Tibial artery (tissue), 4 donors: ENCODE measurements around the gene KDM1B.
A peak's percentile ranks its signal among the peaks of the same experiment; 100 is the strongest.

Source experiments
- DNase-seq, 2 donors: peaks; one replicate each; pipeline ENCODE4 v3.0.0-alpha.2; 2019
- H3K27ac ChIP-seq, 2 donors: fragments of 200-600 bp; sonication (generic) in 1 of 2; 1 replicate in 1 of 2; 2 replicates in 1 of 2; pipeline ENCODE4 v1.5.1; 2018 to 2019; ENCODE audit warnings: mild to moderate bottlenecking in 1 of 2
- H3K27me3 ChIP-seq, 2 donors: fragments of 200-600 bp; sonication (generic) in 1 of 2; one replicate each; pipeline versions ENCODE4 v1.5.1 to v1.6.0; 2016 to 2019
- H3K36me3 ChIP-seq, 3 donors: fragments of 200-600 bp; sonication (generic) in 2 of 3; one replicate each; pipeline ENCODE4 v1.5.1; 2016 to 2019; ENCODE audit warnings: mild to moderate bottlenecking in 2 of 3
- H3K4me1 ChIP-seq, 4 donors: fragments of 200-600 bp; sonication (generic) in 2 of 4; 1 replicate in 3 of 4; 2 replicates in 1 of 4; pipeline ENCODE4 v1.5.1; 2016 to 2019
- H3K4me3 ChIP-seq, 2 donors: fragments of 200-600 bp; sonication (generic) in 1 of 2; 1 replicate in 1 of 2; 2 replicates in 1 of 2; pipeline ENCODE4 v1.5.1; 2018 to 2019; ENCODE audit warnings: mild to moderate bottlenecking in 2 of 2
- H3K9me3 ChIP-seq, 3 donors: fragments of 200-600 bp; sonication (generic) in 1 of 3; one replicate each; pipeline ENCODE4 v1.5.1; 2016 to 2019
- CTCF ChIP-seq, 2 experiments: fragments of 200-600 bp in 1 of 2; fragments of 450-650 bp in 1 of 2; IDR thresholded peaks; one replicate each; pipeline ENCODE4 v1.5.1; 2017 to 2019; ENCODE audit warnings: antibody characterized with exemption in 2 of 2, mild to moderate bottlenecking in 1 of 2, moderate library complexity in 1 of 2
- intact Hi-C: fragments of 100-400 bp; cut with DNase I; formaldehyde crosslinking; loops from one replicate; pipeline ENCODE4 v1.15.0; 2023; ENCODE audit warnings: low total_unique reads

The KDM1B gene, protein sequence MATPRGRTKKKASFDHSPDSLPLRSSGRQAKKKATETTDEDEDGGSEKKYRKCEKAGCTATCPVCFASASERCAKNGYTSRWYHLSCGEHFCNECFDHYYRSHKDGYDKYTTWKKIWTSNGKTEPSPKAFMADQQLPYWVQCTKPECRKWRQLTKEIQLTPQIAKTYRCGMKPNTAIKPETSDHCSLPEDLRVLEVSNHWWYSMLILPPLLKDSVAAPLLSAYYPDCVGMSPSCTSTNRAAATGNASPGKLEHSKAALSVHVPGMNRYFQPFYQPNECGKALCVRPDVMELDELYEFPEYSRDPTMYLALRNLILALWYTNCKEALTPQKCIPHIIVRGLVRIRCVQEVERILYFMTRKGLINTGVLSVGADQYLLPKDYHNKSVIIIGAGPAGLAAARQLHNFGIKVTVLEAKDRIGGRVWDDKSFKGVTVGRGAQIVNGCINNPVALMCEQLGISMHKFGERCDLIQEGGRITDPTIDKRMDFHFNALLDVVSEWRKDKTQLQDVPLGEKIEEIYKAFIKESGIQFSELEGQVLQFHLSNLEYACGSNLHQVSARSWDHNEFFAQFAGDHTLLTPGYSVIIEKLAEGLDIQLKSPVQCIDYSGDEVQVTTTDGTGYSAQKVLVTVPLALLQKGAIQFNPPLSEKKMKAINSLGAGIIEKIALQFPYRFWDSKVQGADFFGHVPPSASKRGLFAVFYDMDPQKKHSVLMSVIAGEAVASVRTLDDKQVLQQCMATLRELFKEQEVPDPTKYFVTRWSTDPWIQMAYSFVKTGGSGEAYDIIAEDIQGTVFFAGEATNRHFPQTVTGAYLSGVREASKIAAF

DNA sequence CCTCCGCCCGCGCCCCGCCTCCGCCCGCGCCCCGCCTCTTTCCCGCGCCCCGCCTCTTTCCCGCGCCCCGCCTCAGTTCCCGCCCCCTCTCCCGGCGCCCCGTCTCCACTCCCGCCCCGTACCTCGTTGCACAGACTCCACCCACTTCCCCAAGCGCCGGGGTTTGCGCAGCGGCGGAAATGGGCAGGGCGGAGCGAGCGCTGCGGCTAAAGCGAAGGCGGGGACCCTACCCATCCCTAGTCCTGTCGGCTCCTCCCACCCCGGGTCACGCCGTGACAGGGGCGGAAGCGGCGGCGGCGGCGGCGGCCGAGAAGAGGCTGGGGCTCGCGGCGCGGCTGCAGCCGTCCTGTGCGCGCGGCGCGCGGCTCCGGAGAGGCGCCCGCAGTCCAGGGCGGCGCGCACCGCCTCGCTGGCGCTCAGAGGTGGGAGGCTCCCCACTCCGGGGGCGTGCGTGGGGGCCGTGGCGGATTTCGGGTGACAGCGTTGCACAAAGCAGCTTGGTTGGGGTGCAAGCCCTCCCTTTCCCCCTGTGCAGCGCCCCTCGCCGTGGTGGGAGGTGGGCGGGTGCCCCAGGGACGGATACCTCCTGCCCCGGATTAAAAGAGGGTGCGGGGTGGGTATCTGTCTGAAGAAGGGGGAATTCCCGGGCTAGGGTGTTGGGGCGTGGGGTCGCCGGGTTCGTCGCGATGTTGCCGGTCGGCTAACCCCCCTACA lies at the start of gene KDM1B:
KDM1B (plus strand) TSS at position 273 of the 714 bp plus-strand sequence. CDS start 4,474 bp downstream, outside the sequence.
- Histone ChIP-seq H3K27ac (peak within 1 kb of the TSS; percentile 80 to 86), H3K9me3 (no peaks in the 10 kb centered on the region), H3K4me3 (peak within 1 kb of the TSS; percentile 90 to 99), H3K27me3 (no peaks in the 10 kb centered on the region), H3K4me1 (peaks cover 0 to 18% (median 6%) of the 10 kb centered on the region in 4 donors), H3K36me3 (peaks cover 5 to 9% (median 5%) of the 10 kb centered on the region in 3 donors)
- TF ChIP-seq CTCF (IDR thresholded peaks at IDR 0.05): no peak
- peak; percentile 97 to 99 for DNase-seq
- intact Hi-C loops: loop anchor here (10.0 kb wide), 2 partner anchors 109 to 451 kb away; partner anchors contain the start of genes DEK and NUP153

DNA sequence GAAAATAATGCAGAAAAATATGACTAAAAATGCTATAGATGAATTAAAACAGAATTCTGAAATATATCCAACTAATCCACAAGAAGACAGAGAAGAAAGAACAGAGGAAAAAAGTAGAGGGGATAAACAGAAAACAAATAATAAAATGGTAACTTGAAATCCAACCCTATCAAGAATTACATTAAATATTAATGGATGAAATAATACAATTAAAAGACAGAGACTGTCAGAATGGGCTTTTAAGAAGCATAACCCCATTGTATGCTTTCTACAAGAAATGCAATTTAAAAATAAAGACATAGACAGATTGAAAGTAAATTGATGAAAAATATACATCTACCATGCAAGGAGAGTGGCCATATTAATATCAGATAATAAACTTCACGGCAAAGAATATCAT lies 48.2 kb upstream of the KDM1B start:
- DNase-seq: no peak
- intact Hi-C loops: no loop called here
- TF ChIP-seq CTCF (IDR thresholded peaks at IDR 0.05): no peak

GRCh38 chr6:18110162-18110561 lies 45.1 kb upstream of the KDM1B start:
- no peak overlapping the region for H3K4me3 ChIP-seq
- H3K4me1 ChIP-seq: no peaks in the 10 kb centered on the region
- H3K27me3 ChIP-seq: no peaks in the 10 kb centered on the region
- intact Hi-C loops: no loop called here
- H3K9me3 ChIP-seq: peaks cover 0 to 7% (median 0%) of the 10 kb centered on the region in 3 donors
- no peak for TF ChIP-seq CTCF (IDR thresholded peaks at IDR 0.05)
- no peaks in the 10 kb centered on the region for H3K36me3 ChIP-seq
- H3K27ac ChIP-seq: no peak overlapping the region
- no peak for DNase-seq

More for the DNA sequence above, 48.2 kb upstream of the KDM1B start:
- H3K36me3 ChIP-seq: no peaks in the 10 kb centered on the region
- H3K9me3 ChIP-seq: peaks cover 0 to 7% (median 0%) of the 10 kb centered on the region in 3 donors
- H3K27ac ChIP-seq: no peak overlapping the region
- H3K4me3 ChIP-seq: no peak overlapping the region
- H3K4me1 ChIP-seq: peaks cover 0 to 14% (median 2%) of the 10 kb centered on the region in 4 donors
- H3K27me3 ChIP-seq: no peaks in the 10 kb centered on the region

GRCh38 chr6:18115356-18115755 lies 39.9 kb upstream of the KDM1B start:
- Histone ChIP-seq H3K4me3 (no peak overlapping the region), H3K9me3 (no peaks in the 10 kb centered on the region), H3K27me3 (no peaks in the 10 kb centered on the region), H3K27ac (no peak overlapping the region), H3K4me1 (peaks cover 0 to 7% (median 0%) of the 10 kb centered on the region in 4 donors), H3K36me3 (no peaks in the 10 kb centered on the region)
- intact Hi-C loops: no loop called here
- no peak for TF ChIP-seq CTCF (IDR thresholded peaks at IDR 0.05)
- DNase-seq: no peak

DNA sequence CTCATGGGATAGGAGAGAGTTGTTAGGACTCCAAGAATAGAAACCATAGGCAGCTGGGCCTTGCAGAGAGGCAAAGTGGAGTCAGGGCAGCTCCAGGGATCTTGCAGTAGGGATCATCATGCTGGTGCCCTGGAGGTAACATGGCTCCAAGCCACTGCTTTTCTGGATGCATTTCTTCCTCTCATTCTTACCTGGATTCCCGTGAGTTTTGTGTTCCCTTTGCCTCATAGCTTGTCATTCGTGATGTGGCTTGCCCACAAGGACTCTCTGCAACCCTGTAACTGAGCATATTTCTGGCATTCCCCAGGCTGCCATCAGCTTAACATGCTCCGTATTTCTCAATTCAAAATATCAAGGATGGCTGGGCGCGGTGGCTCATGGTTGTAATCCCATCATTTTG lies 38.1 kb upstream of the KDM1B start:
- DNase-seq: no peak
- intact Hi-C loops: no loop called here

More for the DNA sequence above, 38.1 kb upstream of the KDM1B start:
- Histone ChIP-seq H3K27ac (no peak overlapping the region), H3K9me3 (no peaks in the 10 kb centered on the region), H3K27me3 (no peaks in the 10 kb centered on the region), H3K36me3 (no peaks in the 10 kb centered on the region), H3K4me1 (peaks cover 0 to 14% (median 5%) of the 10 kb centered on the region in 4 donors), H3K4me3 (no peak overlapping the region)
- TF ChIP-seq CTCF (IDR thresholded peaks at IDR 0.05): no peak
